Inflammatory macrophage treated with lipopolysaccharide for 1 hour (primary cell): ENCODE measurements around the gene ERBB2.
"Not testable (repeated sequence)": the region's sequence is repeated elsewhere in the genome, so short reads cannot be mapped to it uniquely, and the experiment has no call there.

ENCODE experiments used
- DNase-seq, 2 donors: peaks; one replicate each; pipeline ENCODE4 v3.0.0-alpha.2; 2020 to 2022

The ERBB2 gene

DNA sequence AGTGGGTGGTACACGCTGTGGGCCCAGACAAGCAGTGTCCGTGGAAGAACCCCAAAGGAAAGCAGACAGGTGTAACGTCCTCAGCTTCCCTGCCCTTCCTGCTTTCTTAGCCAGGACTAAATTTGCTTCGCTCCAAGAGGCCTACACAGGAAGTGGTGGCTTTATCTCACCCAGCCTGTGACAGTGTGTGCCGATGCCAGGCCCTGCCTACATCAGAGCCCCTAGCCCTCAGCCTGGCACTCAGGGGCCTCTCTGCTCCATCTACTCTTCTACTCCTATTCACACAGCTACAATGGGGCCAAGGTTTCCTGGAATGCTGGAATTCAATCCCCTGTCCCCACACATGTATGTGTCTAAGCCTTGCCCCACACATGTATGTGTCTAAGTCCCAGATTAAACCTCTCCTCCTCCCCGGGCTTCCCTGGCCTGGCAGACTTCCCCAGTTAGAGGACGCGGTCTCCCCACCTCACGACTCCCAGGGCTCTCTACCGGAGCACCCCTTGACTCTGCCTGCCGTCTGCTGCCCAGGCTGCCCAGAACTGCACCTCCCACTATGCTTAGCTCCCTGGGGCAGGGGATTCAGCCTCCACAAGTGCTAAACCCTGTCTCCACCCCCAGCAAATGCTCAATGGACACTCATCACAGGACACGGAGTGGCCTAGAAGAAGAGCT lies 20.2 kb upstream of the ERBB2 start:
- no peak for DNase-seq

- DNase-seq, result no peak
Observed at GRCh38 chr17:39683295-39683939, 16.4 kb upstream of the ERBB2 start.

DNA sequence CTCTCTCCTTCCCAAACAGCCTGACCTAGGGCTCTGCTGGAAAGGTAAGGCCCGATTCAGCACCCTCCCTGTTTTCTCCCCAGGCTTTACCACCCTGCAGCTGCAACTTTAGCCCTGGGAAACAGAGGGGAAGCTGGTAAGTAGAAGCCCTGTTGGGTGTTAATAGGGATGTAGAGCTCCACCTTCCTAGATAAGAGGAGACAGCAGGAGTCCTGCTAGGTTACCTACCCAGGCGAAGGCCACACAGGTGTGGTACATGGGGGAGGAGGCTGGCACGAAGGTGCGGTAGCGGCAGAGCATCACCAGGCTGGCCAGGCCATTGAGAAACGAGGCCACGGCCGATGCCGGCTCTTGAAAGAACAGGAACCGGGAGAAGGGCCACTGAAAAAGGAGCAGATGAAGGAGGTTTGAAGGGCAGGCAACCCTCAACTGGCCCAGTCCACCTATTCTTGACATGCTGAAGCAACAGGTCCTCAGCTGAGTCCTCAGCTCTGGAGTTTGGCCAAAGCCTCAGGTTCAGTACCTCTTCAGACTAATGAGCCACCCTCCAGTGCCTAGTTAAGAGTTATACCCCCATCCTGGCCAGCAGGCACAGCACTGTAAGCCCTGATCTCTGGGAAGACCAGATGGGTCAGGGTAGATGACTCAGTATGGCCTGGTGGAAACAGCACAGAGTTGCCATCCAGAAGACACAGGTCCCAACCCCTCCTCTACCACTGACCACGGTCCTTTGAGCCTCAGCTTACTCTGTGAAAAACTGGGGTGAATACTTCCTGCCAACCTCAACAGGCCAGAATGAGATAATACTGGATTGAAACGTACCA lies 15.3 kb upstream of the ERBB2 start:
- DNase-seq, result no peak

DNA sequence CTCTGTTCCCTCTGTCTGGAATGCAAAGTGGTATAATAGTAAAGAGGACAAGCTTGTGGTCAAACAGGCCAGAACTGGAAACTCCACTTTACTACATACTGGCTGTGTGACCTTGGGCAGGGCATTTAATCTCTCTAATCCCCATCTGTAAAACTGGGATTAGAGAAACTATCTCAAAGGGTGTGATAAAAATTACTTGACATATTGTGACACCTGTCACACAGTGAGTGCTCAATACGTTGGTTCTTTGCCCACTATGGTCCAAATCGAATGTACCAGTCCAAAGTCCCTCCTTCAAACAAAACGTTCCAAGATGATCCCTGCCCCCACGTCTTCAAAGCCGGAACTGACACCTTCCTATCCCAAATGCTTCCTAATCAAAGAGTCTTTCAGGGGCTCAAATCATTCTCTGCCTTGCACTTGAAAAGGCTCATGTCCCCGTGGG lies 12.7 kb upstream of the ERBB2 start:
- DNase-seq, result no peak

DNA sequence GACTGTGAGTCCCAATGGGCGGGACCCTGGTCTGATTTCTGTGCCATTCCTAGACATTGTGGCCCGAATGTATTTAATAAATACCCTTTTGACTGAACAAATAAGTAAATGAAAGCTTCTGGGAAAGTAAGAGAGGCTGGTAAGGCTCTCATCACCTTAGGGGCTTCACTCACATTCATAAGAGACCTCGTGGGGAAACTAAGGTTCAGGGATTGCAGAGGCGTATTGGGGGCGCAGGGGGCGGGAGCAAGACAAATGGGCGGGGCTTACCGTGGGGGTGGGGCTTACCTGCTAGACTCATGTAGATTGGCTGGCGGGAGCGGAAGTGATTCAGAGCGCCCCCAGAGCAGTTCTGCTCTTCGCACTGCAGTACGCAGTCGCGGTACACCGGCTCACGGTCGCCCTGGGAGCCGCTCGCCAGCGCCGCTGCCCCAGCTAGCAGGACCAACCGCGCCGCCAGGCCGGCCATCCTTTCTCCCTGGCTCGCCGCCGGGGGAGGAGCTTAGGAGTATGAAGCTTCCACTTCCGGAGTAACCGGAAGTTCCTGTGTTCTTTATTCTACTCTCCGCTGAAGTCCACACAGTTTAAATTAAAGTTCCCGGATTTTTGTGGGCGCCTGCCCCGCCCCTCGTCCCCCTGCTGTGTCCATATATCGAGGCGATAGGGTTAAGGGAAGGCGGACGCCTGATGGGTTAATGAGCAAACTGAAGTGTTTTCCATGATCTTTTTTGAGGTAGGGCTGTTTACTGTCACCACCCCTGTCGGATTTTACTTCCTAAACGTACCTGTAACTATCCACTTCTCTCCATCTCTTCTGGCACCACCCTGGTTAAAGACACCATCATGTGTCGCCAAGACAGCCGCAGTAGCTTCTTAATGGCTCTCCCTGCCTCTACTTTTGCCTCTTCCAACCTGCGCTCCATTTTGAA lies 12.1 kb upstream of the ERBB2 start, which contains the start of gene PGAP3:
PGAP3 (minus strand) TSS at position 512 of the 929 bp plus-strand sequence; CDS start at position 469, 43 bp downstream.
- peak; percentile 82 to 85 for DNase-seq

DNA sequence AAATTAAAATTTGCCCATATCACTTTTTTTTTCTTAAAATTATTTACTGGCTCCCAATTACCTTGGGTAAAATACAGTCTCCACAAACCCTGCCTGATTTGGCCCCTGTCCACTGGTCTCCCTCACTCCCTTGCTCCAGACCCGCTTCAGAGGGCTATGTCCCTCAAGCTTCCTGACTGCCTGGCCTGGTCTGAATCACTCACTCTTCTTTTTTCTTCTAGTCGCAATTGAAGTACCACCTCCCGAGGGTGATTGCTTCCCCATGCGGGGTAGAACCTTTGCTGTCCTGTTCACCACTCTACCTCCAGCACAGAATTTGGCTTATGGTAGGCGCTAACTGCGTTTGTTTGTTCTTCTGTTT lies 11.4 kb upstream of the ERBB2 start:
- DNase-seq, result no peak

GRCh38 chr17:39688945-39689344 lies 10.9 kb upstream of the ERBB2 start:
- DNase-seq, result no peak

- no peak for DNase-seq
Observed at GRCh38 chr17:39694593-39694992, 5.3 kb upstream of the ERBB2 start.

GRCh38 chr17:39695089-39695474 lies 4.8 kb upstream of the ERBB2 start:
- DNase-seq, result no peak

- no peak for DNase-seq
Observed at GRCh38 chr17:39696731-39697130, 3.1 kb upstream of the ERBB2 start.

DNA sequence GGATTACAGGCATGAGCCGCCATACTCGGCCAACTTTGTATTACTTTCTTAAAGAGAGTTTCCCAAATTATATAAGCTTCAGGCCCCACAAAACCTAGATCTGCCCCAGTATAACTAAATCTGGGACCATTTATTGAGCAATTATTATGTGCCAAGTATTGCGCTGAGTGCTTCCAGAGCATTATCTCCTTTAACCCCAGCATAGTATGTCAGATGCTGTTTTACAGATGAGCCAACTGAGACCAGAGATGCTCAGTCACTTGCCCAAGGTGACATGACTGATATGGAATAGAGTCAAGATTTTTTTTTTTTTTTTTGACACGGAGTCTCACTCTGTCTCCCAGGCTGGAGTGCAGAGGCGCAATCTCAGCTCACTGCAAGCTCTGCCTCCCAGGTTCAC lies 1.9 kb upstream of the ERBB2 start:
- no peak for DNase-seq

GRCh38 chr17:39699157-39699817 lies 577 bp upstream of the ERBB2 start:
- DNase-seq, result not testable (repeated sequence)

DNA sequence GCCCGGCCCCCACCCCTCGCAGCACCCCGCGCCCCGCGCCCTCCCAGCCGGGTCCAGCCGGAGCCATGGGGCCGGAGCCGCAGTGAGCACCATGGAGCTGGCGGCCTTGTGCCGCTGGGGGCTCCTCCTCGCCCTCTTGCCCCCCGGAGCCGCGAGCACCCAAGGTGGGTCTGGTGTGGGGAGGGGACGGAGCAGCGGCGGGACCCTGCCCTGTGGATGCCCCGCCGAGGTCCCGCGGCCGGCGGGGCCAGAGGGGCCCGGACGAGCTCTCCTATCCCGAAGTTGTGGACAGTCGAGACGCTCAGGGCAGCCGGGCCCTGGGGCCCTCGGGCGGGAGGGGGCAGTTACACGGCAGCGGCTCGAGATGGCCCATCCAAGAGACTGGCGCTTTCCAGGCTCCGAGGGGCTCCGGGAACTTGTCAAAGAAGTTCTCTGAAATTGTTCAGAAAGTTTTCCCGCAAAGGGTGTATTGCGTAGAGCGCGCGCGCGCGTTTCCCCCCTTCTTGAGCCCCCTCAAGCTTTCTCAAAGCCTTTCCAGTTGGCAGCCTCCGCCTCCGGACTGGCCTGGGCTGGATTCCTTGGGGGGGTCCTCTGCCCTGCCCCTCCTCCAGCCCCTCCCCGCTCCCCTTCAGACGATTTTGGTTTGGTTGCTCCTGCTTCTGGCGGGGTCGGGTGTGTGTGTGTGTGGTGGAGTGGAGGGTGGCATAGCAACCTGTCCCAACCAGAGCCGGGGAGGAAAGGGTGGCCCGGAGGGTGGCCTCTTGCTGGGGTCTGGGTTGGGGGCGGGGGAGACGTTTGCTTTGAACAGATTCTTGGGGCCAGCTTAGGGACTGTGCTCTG lies 504 bp downstream of the ERBB2 start:
- DNase-seq, result no peak

DNA sequence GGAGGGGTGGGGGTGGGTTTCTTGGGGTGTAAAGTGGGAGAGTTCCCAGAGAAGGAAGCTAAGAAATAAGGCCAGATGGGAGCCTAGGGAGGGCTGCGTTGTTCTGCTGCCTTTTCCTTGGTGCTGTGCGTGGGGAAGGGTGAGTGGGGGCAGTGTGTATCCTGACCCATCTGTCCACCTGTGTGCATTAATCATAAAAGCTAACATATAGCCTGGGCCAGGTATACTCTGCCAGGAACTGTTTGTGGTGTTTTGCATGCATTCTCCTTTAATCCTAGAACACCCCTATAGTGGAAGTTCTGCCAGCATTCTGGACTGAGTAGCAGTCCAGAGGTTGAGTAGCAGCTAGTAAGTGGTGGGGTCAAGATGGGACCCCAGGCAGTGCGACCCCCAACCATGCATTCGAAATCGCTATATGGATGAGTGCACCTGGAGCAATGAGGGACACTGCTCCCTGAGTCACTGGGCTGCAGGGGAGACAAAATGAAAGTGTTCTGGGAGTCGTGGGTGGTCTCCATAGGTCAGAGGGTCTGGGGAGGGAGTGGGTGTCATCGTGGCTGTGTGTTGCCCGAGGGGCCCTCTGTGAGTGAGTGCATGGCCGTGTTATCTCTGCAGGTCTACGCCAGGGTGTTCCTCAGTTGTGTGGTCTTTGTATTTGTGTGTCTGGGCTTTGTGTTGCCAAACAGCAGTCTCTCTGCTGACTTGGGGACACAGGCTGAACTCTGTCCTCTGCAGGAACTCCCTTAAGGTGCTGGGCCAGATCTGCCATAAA lies 1.3 kb downstream of the ERBB2 start:
- no peak for DNase-seq

DNA sequence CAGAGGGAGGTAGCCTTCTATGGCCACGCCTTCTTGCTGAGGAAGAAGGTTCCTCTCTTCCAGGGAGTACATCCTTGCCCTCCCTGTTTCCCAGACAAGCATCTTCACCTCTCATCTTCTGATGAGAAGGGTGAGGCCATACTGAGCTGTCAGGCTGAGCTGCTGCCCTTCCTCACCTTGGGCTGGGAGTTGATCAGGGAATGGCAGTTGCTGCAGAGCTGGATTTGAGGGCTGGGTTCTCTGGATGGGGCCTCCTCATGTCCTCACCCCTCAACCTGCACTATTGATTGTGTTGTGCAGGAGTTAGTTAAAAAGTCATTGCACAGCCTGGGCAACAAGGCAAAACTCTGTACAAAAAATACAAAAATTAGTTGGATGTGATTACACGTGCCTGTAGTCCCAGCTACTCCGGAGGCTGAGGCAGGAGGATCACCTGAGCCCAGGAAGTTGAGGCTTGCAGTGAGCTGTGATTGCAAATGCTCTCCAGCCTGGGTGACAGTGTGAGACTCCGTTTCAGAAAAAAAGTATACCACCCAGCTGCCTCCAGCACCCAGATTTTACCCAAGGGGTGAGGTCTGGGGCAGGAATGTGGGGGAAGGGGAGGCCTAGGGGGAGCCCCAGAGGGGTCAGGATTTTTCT lies 2.0 kb downstream of the ERBB2 start:
- DNase-seq, result no peak

DNA sequence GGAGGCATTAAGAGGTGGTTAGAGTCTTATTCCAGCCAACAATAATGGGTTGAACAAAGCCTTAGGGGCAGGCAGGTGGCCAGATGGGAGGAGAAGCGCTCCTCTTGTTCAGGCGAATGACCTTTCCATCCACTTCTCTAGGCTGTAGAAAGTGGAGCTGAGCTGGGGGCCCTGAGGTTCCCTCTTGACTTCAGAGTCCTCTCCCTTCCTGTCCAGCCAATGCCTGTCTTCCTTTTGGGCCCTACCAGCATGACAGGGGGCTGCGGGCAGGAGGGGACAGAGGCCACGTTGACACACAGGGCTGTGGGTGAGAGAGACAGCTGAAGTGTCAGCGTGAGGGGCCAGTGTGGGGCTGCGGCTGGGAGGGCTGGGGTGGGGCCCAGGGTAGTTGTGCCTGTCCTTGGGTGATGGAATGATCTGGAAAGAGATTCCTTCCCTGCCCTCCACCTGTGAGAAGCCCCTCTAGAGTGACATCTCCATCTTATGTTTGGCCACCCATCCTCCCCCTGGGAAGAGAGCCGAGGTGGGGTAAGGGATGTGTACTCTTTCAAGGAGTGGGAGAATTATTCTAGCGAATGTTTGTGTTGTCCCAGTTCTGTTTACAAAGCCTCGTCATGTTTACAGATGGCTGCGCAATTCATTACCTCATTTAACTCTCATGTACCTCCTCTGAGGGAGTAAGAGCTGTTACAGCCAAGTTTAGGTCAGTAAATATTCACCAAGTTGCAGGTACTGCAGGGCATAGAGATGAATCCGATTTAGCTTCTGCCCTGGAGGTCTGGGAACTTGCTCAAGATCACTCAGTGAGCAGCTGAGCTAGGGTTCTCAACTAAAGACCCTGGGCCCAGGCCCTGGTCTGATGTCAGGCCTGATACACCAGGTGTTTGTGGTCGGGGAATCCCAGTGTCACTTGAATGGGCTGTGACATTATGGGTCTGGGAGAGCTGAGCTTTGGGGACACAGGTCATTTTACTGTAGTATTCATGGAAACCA lies 3.3 kb downstream of the ERBB2 start:
- no peak for DNase-seq

- DNase-seq, result no peak
Observed at GRCh38 chr17:39703913-39704312, 4.0 kb downstream of the ERBB2 start.

DNA sequence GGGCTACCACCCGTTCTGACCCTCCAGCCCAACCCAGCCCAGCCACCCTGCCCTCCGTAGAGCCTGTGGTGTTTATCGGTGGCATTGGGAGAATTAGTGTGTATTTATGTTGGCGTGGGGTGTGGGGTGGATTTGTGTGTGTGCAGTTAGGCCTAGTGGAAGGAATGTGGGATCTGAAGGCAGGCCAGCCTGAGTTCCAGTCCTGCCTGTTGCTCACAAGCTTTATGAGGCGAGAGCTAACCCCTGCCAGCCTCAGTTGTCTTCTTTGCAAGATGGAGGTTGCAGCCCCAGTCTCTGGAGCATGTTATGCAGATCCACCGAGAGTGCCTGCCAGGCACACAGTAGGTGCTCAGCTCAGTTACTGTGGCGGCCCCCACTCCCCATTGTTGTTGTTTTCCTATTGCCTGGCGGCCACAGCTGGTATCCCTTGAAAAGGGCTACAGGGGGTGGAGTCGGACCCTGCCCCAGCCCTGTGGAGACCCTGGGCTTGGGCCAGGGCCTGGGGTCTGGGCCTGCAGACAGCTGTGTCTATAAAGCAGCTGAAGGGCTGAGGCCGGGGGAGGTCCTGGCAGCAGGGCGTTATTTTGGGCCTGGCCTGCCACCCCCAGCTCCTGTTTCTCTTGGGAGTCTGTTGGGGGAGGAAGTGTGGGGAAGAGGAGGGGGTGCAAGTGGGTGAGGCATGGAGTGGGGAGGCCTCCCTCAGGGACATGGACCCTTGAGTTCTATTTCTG lies 5.1 kb downstream of the ERBB2 start:
- DNase-seq, result no peak
